ENCODE data around the gene ZNRF3. TPM values are rescaled to one million over a fixed set of nuclear protein-coding genes. Genes with fewer than 3 reads are reported as not detected.
"Not testable (repeated sequence)": the region's sequence is repeated elsewhere in the genome, so short reads cannot be mapped to it uniquely, and the experiment has no call there.

Gene ZNRF3
- total RNA-seq, result 1 to 10 TPM; 1.2 to 1.3 TPM

GRCh38 chr22:28882878-28883656 is at the start of gene ZNRF3:
Gene ZNRF3, plus strand, starts transcription at chr22:28883572. Its CDS starts 195 bp downstream, at chr22:28883767.
- CTCF ChIA-PET, result interaction anchor here (1.3 to 1.7 kb wide), 2 partner anchors 15 to 53 kb away, joined by 3 to 4 read pairs; no protein-coding TSS in a partner anchor

GRCh38 chr22:28835630-28836189 is 47.7 kb upstream of the ZNRF3 start:
- Mint-ChIP-seq H3K27ac (no peak overlapping the region), H3K27me3 (ENCODE audit: low read depth) (no peaks in the 10 kb centered on the region), H3K36me3 (ENCODE audit: low read depth) (peaks cover 11% of the 10 kb centered on the region), H3K4me1 (ENCODE audit: low read depth) (peaks cover 19% of the 10 kb centered on the region), H3K9me3 (ENCODE audit: insufficient read depth) (no peaks in the 10 kb centered on the region), H3K4me3 (no peak overlapping the region)
- POLR2A ChIA-PET, result interaction anchor here (0.8 kb wide), 1 partner anchor 1006 kb away, joined by 5 read pairs; no protein-coding TSS in a partner anchor
- ATAC-seq (no peak), DNase-seq (no peak)
- CTCF ChIA-PET, result interaction anchor here (1.2 to 1.3 kb wide), 2 partner anchors 38 to 235 kb away, joined by 3 read pairs; no protein-coding TSS in a partner anchor

More at GRCh38 chr22:28882878-28883656, at the start of gene ZNRF3:
- peaks cover 19% of the 10 kb centered on the region for H3K4me1 Mint-ChIP-seq (ENCODE audit: low read depth)
- H3K4me3 Mint-ChIP-seq, result peak within 1 kb of the TSS; percentile 82
- H3K36me3 Mint-ChIP-seq (ENCODE audit: low read depth), result no peaks in the 10 kb centered on the region
- H3K27me3 Mint-ChIP-seq (ENCODE audit: low read depth), result peaks cover 45% of the 10 kb centered on the region
- H3K27ac Mint-ChIP-seq, result peak within 1 kb of the TSS; percentile 78
- DNase-seq (peak; percentile 91), ATAC-seq (peak; percentile 89)
- no peaks in the 10 kb centered on the region for H3K9me3 Mint-ChIP-seq (ENCODE audit: insufficient read depth)
- POLR2A ChIA-PET, result interaction anchor here (1.0 to 1.2 kb wide), 2 partner anchors 10 to 189 kb away, joined by 3 to 5 read pairs; no protein-coding TSS in a partner anchor

- Mint-ChIP-seq H3K27ac (no peak overlapping the region), H3K36me3 (ENCODE audit: low read depth) (peaks cover 5% of the 10 kb centered on the region), H3K4me1 (ENCODE audit: low read depth) (peaks cover 15% of the 10 kb centered on the region), H3K4me3 (no peak overlapping the region), H3K27me3 (ENCODE audit: low read depth) (no peaks in the 10 kb centered on the region), H3K9me3 (ENCODE audit: insufficient read depth) (no peaks in the 10 kb centered on the region)
- ChIA-PET POLR2A (interaction anchor here (1.3 kb wide), 1 partner anchor 203 kb away, joined by 3 read pairs; no protein-coding TSS in a partner anchor), CTCF (interaction anchor here (1.0 to 1.2 kb wide), 2 partner anchors 104 to 203 kb away, joined by 3 to 4 read pairs; no protein-coding TSS in a partner anchor)
- ATAC-seq (no peak), DNase-seq (no peak)
These were observed 45.7 kb upstream of the ZNRF3 start for GRCh38 chr22:28837640-28838039.

GRCh38 chr22:28838971-28839370 is 44.4 kb upstream of the ZNRF3 start:
- peaks cover 2% of the 10 kb centered on the region for H3K36me3 Mint-ChIP-seq (ENCODE audit: low read depth)
- peaks cover 2% of the 10 kb centered on the region for H3K4me1 Mint-ChIP-seq (ENCODE audit: low read depth)
- no peak overlapping the region for H3K27ac Mint-ChIP-seq
- CTCF ChIA-PET, result interaction anchor here (1.1 kb wide), 1 partner anchor 9 kb away, joined by 6 read pairs; no protein-coding TSS in a partner anchor
- no peak overlapping the region for H3K4me3 Mint-ChIP-seq
- no peaks in the 10 kb centered on the region for H3K9me3 Mint-ChIP-seq (ENCODE audit: insufficient read depth)
- POLR2A ChIA-PET, result no interaction called here
- DNase-seq, result no peak
- no peak for ATAC-seq
- H3K27me3 Mint-ChIP-seq (ENCODE audit: low read depth), result no peaks in the 10 kb centered on the region

GRCh38 chr22:28841111-28841510 is 42.3 kb upstream of the ZNRF3 start:
- CTCF ChIA-PET, result no interaction called here
- H3K36me3 Mint-ChIP-seq (ENCODE audit: low read depth), result peaks cover 2% of the 10 kb centered on the region
- no peak for ATAC-seq
- H3K4me3 Mint-ChIP-seq, result no peak overlapping the region
- H3K27me3 Mint-ChIP-seq (ENCODE audit: low read depth), result no peaks in the 10 kb centered on the region
- no peaks in the 10 kb centered on the region for H3K4me1 Mint-ChIP-seq (ENCODE audit: low read depth)
- POLR2A ChIA-PET, result no interaction called here
- H3K27ac Mint-ChIP-seq, result no peak overlapping the region
- DNase-seq, result no peak
- H3K9me3 Mint-ChIP-seq (ENCODE audit: insufficient read depth), result no peaks in the 10 kb centered on the region

GRCh38 chr22:28843633-28844032 is 39.7 kb upstream of the ZNRF3 start:
- H3K36me3 Mint-ChIP-seq (ENCODE audit: low read depth), result peaks cover 7% of the 10 kb centered on the region
- no peaks in the 10 kb centered on the region for H3K27me3 Mint-ChIP-seq (ENCODE audit: low read depth)

GRCh38 chr22:28844277-28844676 is 39.1 kb upstream of the ZNRF3 start:
- H3K36me3 Mint-ChIP-seq (ENCODE audit: low read depth); DNase-seq; H3K4me3 Mint-ChIP-seq; POLR2A ChIA-PET; H3K27me3 Mint-ChIP-seq (ENCODE audit: low read depth); H3K9me3 Mint-ChIP-seq (ENCODE audit: insufficient read depth); H3K27ac Mint-ChIP-seq; H3K4me1 Mint-ChIP-seq (ENCODE audit: low read depth); ATAC-seq: not testable (repeated sequence)
- CTCF ChIA-PET, result interaction anchor here (1.6 to 2.8 kb wide), 2 partner anchors 15 to 197 kb away, joined by 5 to 8 read pairs; no protein-coding TSS in a partner anchor

More at GRCh38 chr22:28843633-28844032, 39.7 kb upstream of the ZNRF3 start:
- DNase-seq (no peak), ATAC-seq (no peak)
- POLR2A ChIA-PET, result no interaction called here
- CTCF ChIA-PET, result interaction anchor here (1.6 to 2.8 kb wide), 2 partner anchors 14 to 198 kb away, joined by 5 to 8 read pairs; no protein-coding TSS in a partner anchor
- no peak overlapping the region for H3K27ac Mint-ChIP-seq
- H3K4me1 Mint-ChIP-seq (ENCODE audit: low read depth), result no peaks in the 10 kb centered on the region
- no peak overlapping the region for H3K4me3 Mint-ChIP-seq
- peaks cover 4% of the 10 kb centered on the region for H3K9me3 Mint-ChIP-seq (ENCODE audit: insufficient read depth)

GRCh38 chr22:28846994-28847393 is 36.4 kb upstream of the ZNRF3 start:
- DNase-seq (no peak), ATAC-seq (no peak)
- Mint-ChIP-seq H3K27ac (no peak overlapping the region), H3K9me3 (ENCODE audit: insufficient read depth) (peaks cover 4% of the 10 kb centered on the region), H3K4me1 (ENCODE audit: low read depth) (no peaks in the 10 kb centered on the region), H3K27me3 (ENCODE audit: low read depth) (no peaks in the 10 kb centered on the region), H3K4me3 (no peak overlapping the region), H3K36me3 (ENCODE audit: low read depth) (peaks cover 10% of the 10 kb centered on the region)
- ChIA-PET POLR2A (no interaction called here), CTCF (no interaction called here)

GRCh38 chr22:28855355-28856094 is 27.8 kb upstream of the ZNRF3 start:
- peak; percentile 39 for ATAC-seq
- Mint-ChIP-seq H3K4me1 (ENCODE audit: low read depth) (no peaks in the 10 kb centered on the region), H3K27ac (no peak overlapping the region), H3K4me3 (no peak overlapping the region), H3K27me3 (ENCODE audit: low read depth) (peaks cover 8% of the 10 kb centered on the region), H3K9me3 (ENCODE audit: insufficient read depth) (no peaks in the 10 kb centered on the region), H3K36me3 (ENCODE audit: low read depth) (no peaks in the 10 kb centered on the region)
- ChIA-PET POLR2A (no interaction called here), CTCF (interaction anchor here (0.5 to 3.8 kb wide), 18 partner anchors 18 to 390 kb away, joined by 3 to 95 read pairs (median 3); no protein-coding TSS in a partner anchor)
- peak; percentile 65 for DNase-seq

- no peak for DNase-seq
- no peaks in the 10 kb centered on the region for H3K9me3 Mint-ChIP-seq (ENCODE audit: insufficient read depth)
- no peak overlapping the region for H3K27ac Mint-ChIP-seq
- peaks cover 8% of the 10 kb centered on the region for H3K27me3 Mint-ChIP-seq (ENCODE audit: low read depth)
- no peak for ATAC-seq
- CTCF ChIA-PET, result interaction anchor here (0.7 to 3.8 kb wide), 12 partner anchors 17 to 271 kb away, joined by 3 to 95 read pairs (median 4); no protein-coding TSS in a partner anchor
- H3K4me1 Mint-ChIP-seq (ENCODE audit: low read depth), result no peaks in the 10 kb centered on the region
- no peaks in the 10 kb centered on the region for H3K36me3 Mint-ChIP-seq (ENCODE audit: low read depth)
- H3K4me3 Mint-ChIP-seq, result no peak overlapping the region
- POLR2A ChIA-PET, result interaction anchor here (1.1 kb wide), 1 partner anchor 184 kb away, joined by 3 read pairs; no protein-coding TSS in a partner anchor
These were observed 27.3 kb upstream of the ZNRF3 start for GRCh38 chr22:28856095-28856455.

GRCh38 chr22:28857288-28857687 is 26.1 kb upstream of the ZNRF3 start:
- POLR2A ChIA-PET, result interaction anchor here (1.1 kb wide), 1 partner anchor 183 kb away, joined by 3 read pairs; no protein-coding TSS in a partner anchor
- ATAC-seq, result no peak

More at GRCh38 chr22:28857288-28857687, 26.1 kb upstream of the ZNRF3 start:
- no peaks in the 10 kb centered on the region for H3K9me3 Mint-ChIP-seq (ENCODE audit: insufficient read depth)
- no peaks in the 10 kb centered on the region for H3K4me1 Mint-ChIP-seq (ENCODE audit: low read depth)
- DNase-seq, result no peak
- CTCF ChIA-PET, result interaction anchor here (2.3 to 3.8 kb wide), 2 partner anchors 175 to 183 kb away, joined by 5 to 95 read pairs; no protein-coding TSS in a partner anchor
- H3K4me3 Mint-ChIP-seq, result no peak overlapping the region
- no peaks in the 10 kb centered on the region for H3K36me3 Mint-ChIP-seq (ENCODE audit: low read depth)
- H3K27me3 Mint-ChIP-seq (ENCODE audit: low read depth), result peaks cover 8% of the 10 kb centered on the region
- no peak overlapping the region for H3K27ac Mint-ChIP-seq
